ENCODE data around the gene HELZ.

The HELZ gene

DNA sequence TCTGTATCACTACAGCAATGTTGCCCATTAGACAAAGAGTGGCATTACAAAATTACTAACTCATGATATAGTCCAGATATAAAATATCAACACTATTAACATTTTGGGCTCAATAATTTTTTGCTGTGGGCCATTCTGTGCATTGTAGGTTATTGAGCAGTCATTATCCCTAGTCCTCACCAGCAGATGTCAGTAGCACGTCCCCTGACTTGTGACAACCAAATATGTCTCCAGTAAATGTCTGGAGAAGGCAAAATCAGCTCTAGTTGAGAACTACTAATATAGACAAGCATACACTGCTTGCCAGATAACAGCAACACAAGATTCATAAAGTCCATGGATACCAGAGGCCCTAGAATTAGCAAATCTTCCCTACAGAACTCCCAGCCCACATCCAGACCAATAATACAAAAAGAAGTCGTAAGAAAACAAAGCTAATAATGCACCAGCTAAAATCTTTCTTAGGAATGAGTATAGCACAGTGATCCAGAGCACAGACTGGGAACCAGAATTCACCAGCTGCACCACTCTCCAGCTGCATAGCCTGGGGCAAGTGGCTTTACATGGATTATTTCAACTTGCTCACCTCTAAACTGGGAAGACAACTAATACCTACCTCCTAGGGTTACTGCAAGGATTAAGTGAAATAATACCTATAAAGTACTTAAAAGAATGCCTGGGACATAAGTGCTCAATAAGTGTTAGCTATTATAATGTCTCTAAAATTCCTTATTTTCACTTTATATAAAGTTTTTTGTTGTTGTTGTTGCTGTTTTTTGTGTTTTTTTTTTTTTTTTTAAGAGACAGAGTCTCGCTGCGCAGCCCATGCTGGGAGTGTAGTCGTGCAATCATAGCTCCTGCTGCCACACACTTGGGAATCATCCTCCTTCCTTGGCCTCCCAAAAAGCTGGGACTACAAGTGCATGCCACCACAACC, 23.7 kb downstream of the HELZ start:
- H3K4me3 ChIP-seq (ENCODE audit: low read depth, low read length): no peak overlapping the region
- peak; percentile 33 for DNase-seq (ENCODE audit: low read depth)
- in situ Hi-C loops (cut with HindIII; ENCODE audit: low sequenced_read_pairs): no loop called here
- TF ChIP-seq, protein P1, sequence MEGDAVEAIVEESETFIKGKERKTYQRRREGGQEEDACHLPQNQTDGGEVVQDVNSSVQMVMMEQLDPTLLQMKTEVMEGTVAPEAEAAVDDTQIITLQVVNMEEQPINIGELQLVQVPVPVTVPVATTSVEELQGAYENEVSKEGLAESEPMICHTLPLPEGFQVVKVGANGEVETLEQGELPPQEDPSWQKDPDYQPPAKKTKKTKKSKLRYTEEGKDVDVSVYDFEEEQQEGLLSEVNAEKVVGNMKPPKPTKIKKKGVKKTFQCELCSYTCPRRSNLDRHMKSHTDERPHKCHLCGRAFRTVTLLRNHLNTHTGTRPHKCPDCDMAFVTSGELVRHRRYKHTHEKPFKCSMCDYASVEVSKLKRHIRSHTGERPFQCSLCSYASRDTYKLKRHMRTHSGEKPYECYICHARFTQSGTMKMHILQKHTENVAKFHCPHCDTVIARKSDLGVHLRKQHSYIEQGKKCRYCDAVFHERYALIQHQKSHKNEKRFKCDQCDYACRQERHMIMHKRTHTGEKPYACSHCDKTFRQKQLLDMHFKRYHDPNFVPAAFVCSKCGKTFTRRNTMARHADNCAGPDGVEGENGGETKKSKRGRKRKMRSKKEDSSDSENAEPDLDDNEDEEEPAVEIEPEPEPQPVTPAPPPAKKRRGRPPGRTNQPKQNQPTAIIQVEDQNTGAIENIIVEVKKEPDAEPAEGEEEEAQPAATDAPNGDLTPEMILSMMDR (IDR thresholded peaks at IDR 0.05; ENCODE audit: low read depth, low read length, missing control alignments): peak; percentile 65

DNA sequence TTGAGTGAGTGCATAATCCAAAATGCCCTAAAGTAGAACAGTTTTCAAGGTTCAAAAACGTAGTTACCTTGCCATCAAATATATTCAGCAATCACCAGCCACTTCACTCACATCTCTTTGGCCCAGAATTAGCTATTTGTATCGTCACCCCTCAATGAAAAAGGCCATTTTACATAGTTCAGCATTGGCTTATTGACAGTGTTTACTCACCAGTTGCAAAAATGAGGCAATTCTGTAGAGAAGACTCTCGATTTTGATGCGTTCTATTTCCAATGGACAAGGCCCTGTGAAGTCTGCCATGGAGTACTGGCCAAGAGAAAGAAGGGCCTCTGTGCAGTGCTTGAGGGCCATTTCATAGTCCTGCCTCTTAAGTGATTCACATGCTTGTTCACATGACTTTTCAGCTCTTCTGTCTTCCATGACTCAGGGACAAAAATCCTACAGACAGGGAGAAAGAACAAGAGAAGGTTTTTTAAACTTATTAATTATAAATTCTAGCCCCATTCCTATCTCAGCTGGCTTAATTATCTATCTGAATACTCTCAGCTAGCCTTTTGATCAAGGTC, 26.5 kb downstream of the HELZ start:
- no peak for DNase-seq (ENCODE audit: low read depth)
- no peak overlapping the region for H3K4me3 ChIP-seq (ENCODE audit: low read depth, low read length)
- in situ Hi-C loops (cut with HindIII; ENCODE audit: low sequenced_read_pairs): no loop called here
- TF ChIP-seq, protein P1 (IDR thresholded peaks at IDR 0.05; ENCODE audit: low read depth, low read length, missing control alignments): no peak

DNA sequence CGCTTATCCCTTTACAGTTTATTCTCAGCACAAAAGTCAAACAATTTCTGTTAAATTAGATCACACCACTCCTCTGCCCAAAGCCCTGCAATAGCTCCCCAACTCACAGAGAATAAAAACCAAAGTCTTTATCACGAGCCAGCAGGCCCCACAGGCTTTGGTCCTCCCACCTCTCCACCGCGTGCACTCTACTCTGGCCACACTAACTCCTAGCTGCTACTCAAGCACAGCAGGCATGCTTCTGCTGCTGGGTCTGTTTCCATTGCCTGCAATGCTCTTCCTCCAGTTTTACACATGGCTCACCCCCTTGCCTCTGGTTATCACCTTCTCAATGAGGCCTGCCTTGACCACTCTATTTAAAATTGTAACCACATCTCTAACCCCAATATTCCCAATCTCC, 27.6 kb downstream of the HELZ start:
- no peak for DNase-seq (ENCODE audit: low read depth)
- in situ Hi-C loops (cut with HindIII; ENCODE audit: low sequenced_read_pairs): no loop called here
- TF ChIP-seq, protein P1 (IDR thresholded peaks at IDR 0.05; ENCODE audit: low read depth, low read length, missing control alignments): no peak
- no peak overlapping the region for H3K4me3 ChIP-seq (ENCODE audit: low read depth, low read length)

DNA sequence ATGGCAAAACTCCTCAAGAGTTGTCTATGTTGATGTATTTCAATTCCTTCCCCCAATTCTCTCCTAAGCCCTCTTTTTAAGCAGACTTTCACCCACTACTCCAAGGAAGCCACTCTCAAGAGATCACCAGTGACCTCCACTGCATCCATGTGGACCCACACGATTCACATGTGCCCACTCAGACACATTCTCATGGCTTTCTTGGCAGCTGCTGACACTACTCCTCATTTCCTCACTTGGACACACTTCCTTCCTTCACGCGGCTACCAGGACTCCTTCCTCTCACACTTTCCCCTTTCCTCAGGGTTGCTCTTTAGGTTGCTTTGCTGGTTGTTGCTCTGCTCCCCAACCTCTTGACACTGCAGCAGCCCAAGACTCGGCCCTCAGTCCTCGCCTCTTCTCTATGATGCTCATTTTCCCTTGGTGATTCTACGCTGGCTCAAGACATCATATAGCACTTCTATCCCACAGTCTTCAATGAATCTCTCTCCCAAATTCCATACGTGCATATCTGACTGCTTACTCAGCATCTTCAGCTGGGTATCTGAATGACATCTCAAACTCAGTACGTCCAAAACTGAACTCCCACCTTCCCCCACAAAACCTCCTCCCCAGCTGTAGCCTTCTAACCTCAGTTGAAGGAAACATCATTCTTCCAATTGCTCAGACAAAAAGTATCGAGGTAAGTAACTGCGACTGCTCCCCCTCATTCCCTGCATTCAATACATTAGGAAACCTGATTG, 28.2 kb downstream of the HELZ start:
- no peak overlapping the region for H3K4me3 ChIP-seq (ENCODE audit: low read depth, low read length)
- no peak for DNase-seq (ENCODE audit: low read depth)
- in situ Hi-C loops (cut with HindIII; ENCODE audit: low sequenced_read_pairs): no loop called here
- TF ChIP-seq, protein P1 (IDR thresholded peaks at IDR 0.05; ENCODE audit: low read depth, low read length, missing control alignments): no peak

DNA sequence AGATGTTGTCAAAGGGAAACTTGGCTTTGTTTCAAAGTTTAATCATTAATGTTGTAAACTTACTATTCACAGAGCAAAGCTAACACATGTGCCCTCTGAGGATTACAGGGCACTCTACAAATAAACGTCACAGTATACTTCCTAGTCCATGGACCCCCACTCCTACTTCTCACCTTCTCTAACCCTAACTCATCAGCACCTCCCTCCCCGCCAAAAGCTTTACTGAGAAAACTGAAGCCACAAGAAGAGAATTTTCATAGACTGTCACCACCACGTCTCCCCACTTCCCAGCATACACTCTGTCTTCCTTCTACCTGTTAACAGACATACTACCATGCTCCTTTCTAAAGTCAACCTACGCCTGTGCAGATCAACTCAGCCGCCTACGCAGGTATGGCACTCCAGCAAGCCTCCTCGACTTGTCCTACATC, 29.0 kb downstream of the HELZ start:
- H3K4me3 ChIP-seq (ENCODE audit: low read depth, low read length): no peak overlapping the region
- DNase-seq (ENCODE audit: low read depth): no peak
- TF ChIP-seq, protein P1 (IDR thresholded peaks at IDR 0.05; ENCODE audit: low read depth, low read length, missing control alignments): no peak
- in situ Hi-C loops (cut with HindIII; ENCODE audit: low sequenced_read_pairs): no loop called here

DNA sequence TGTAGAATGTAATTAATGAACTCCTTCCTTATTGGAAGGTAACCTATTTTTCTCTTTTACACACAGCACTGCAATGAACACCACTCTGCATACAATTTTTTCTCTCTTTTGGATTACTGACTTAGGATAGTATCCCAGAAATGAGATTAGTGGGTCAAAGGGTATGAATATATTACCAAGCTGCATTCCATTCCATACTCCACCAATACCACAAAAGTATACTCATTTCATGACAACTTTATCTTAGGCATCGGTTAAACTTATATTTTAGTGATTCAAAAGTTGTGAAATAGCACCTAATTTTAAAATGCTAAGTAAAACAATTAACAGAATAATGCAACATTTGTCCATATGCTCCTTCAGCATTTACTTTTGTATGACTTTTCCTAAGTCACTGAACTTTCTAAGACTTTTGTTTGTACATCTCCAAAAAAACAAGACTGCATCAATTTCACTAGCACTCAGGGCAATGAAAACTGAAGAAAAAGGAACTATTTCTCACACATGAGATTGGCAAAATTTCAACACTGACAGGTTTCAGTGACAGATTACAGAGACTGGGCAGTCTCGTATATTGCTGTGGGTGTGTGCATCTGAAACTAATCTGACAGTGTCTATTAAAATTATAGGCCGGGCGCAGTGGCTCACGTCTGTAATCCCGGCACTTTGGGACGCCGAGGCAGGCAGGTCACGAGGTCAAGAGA, 32.1 kb downstream of the HELZ start:
- H3K4me3 ChIP-seq (ENCODE audit: low read depth, low read length): no peak overlapping the region
- in situ Hi-C loops (cut with HindIII; ENCODE audit: low sequenced_read_pairs): no loop called here
- TF ChIP-seq, protein P1 (IDR thresholded peaks at IDR 0.05; ENCODE audit: low read depth, low read length, missing control alignments): no peak
- DNase-seq (ENCODE audit: low read depth): peak; percentile 31

Data from astrocyte of the cerebellum (primary cell).